HG03108 (cell line): Measurements from ENCODE around the gene SOAT2.
A peak's percentile ranks its signal among the peaks of the same experiment; 100 is the strongest.
"Not testable (repeated sequence)": the region's sequence is repeated elsewhere in the genome, so short reads cannot be mapped to it uniquely, and the experiment has no call there.

Experiments used
- ATAC-seq: cut with Tn5 transposase; IDR thresholded peaks from one replicate; pipeline ENCODE4 v1.9.1; 2021; ENCODE audit warnings: moderate library complexity; ENCODE audit not compliant: unreplicated experiment

Gene SOAT2

DNA sequence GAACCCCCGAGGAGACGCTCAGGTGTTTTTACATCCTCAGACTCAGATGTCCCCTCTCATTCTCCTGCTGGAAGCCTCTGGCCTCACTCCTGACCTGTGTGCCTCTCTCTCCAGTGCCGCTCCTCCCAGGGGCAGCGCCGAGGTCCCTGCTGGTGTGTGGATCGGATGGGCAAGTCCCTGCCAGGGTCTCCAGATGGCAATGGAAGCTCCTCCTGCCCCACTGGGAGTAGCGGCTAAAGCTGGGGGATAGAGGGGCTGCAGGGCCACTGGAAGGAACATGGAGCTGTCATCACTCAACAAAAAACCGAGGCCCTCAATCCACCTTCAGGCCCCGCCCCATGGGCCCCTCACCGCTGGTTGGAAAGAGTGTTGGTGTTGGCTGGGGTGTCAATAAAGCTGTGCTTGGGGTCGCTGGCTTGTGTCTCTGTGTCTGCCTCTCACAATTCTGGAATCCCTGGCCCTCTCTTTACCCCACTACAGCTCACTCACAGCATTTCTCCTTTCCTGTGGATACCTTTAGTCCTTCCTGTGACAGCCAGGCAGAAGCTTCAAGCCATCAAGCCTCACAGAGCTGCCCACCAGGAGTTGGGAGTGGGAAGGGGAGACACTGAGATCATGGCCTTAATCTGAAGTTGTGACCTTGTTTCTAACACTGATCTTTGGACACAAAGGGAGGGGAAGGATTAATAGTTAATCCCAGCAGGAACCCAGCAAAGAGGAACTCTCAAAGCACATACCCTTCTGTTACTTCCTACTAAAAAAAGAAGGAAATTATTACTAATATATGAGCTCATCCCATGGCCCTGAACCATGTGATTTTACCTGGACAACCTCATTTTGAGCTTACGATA lies 1.1 kb upstream of the SOAT2 start:
- ATAC-seq, result no peak

DNA sequence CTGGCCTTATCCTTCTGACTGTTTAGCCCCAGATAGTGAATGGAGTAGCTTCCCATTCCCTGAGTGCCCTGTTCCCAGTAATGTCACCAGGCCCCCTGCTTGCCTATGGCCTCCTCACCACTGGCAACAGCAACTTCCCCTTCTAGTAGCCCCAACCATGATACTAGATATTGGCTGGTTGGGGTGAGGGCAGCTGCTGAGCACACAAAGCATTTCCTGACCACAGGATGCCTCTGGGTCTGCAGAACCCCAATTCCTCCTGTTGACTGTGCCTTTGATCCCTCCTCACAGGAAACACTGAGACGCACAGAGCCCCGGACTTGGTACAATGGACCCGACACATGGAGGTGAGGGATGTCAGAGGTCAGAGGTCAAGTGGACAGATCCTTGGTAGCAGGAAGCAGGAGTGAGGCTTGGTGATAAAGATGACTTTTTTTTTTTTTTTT lies 597 bp downstream of the SOAT2 start:
- peak; percentile 39 for ATAC-seq

DNA sequence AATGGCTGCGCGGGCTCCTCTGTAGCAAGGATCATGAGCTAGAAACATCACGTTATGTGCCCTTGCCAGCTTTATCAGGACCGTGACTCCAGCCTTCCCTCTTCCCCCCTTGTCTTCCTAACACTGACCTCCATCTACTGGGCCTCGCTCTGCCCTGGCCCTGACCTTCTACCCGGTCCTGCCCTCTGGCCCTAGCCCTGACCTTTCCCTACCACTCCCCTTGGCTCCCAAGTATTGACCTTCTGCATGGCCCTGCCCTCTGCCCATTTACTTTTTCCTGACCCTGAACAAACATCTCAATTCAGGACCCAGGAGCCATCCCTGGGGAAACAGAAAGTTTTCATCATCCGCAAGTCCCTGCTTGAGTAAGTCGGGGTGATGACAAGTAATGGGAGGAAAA lies 2.0 kb downstream of the SOAT2 start:
- ATAC-seq, result no peak

DNA sequence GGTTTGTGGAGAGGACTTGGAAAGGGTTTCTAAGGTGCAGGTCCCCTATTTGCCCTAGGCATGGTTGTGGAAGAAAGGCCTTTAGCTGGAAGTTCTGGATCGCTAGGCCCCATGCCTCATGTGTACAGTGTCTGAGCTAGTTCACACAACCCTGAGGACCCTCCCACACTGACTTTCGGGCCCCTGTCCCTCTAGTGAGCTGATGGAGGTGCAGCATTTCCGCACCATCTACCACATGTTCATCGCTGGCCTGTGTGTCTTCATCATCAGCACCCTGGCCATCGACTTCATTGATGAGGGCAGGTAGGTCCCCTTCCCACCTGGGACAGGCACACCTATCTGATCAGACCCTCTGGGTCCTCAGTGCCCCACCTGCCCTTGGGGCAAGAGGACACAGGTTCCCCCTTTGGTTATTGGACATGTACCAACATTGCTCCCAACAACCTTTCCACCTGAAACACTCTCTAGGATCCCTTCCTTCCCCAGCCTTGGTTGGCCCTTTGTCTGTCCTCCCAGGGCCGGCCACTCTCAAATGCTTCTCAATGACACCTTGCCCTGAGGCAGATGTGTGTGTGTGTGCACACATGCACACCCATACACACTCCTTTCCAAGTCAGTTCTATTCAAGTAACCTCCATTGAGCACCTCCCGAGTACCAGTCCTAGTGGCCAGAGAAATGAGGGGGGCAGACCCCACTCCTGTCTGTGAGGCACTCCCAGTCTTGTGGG lies 2.6 kb downstream of the SOAT2 start:
- ATAC-seq, result no peak

DNA sequence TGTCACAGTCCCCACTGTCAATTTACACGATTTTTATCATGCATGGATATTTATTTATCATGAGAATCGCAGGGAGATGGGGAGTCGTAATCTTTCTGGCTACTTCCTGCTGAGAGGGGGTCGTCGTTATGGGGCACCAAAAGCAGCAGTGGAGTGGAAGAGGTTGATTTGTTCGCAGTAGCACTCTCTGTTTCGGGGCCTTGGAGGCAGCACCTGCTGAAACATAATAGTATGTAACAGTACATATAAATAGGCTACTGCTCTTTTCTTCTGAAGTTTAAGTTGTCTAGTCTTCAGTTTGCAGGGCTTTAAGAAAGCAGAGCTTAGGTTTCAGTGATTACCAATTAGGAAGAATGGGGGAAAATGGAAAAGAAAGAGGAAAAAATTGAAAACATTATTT lies 3.8 kb downstream of the SOAT2 start:
- no peak for ATAC-seq

DNA sequence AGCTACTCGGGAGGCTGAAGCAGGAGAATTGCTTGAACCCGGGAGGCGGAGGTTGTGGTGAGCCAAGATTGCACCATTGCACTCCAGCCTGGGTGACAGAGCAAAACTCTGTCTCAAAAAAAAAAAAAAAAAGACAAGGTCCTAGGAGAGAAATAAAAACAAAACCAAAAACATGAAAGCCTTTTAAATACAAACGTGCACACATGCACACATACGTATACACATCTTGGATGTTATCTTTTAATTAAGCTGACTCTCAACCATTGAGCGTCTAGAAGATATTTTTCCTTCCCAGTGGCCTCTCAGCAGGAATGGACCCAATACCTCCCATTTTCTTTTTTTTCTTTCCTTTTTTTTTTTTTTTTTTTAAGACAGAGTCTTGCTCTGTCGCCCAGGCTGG lies 9.1 kb downstream of the SOAT2 start:
- ATAC-seq, result not testable (repeated sequence)

DNA sequence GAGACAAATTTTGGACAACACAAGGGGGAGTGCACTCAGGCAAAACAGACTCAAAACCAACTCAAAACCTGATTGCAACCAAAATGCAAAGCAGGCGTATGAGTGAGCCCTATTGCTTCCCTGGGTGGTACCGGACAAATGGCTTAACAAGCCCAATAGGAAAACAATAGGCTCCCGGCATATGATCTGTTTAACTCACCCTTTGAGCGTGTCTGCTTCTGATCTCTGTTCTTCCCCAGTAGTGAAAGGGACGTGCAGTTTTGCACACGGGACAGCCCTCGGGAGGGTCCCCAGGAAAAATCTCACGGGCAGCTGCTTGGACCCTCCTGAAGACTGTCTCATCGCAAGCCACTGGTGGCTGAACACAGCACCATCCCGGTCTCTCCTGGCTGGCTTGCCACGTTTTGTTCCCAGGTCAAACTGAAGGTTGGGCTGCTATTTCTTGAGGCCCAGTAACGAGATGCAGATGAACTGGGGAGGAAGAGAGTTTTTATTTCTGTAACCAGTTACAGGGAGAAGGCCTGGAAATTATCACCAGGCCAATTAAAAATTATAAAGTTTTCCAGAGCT lies 9.9 kb downstream of the SOAT2 start:
- ATAC-seq, result no peak

DNA sequence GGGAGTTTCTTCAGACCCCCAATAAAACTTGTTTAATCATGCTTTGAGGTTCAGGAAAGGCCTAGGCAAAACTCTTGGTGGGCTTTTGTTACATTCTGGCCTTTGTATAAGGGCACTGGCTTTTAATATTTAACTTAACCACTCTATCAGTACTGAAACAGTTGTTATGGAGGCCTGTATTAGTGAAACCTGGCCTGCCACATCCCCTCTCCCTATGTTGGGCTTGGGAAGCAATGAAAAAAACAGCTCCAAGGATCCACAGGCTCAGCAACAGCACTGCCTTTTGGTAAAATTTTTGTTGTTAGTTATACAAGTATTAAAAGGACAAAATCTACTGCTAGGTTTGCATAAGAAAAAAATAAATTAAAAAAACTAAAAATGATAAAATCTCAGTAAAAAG lies 10.7 kb downstream of the SOAT2 start:
- ATAC-seq, result no peak

DNA sequence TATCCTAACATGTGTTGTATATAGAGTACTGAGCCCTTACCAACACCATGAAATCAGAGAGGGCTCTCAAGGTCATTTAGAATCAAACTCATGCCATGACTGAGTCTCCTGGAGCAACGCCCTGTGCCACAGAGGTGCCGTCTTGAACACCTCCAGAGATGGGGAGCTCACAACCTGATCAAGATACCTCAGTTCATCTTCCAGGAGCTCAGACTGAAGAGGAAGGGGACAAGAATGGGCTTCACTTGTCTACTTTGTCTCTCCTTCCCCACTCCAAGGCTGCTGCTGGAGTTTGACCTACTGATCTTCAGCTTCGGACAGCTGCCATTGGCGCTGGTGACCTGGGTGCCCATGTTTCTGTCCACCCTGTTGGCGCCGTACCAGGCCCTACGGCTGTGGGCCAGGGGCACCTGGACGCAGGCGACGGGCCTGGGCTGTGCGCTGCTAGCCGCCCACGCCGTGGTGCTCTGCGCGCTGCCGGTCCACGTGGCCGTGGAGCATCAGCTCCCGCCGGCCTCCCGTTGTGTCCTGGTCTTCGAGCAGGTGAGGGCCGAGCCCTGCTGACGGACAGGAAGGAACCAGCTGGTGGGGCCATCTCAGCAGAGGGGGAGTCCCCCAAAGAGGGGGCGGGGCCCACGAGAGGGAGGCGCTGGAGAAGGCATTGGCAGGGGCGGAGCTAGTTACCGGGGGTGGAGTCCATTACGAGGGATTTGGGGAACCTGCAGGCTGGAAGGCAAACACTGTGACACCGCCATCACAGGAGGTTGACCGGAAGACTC lies 12.0 kb downstream of the SOAT2 start:
- no peak for ATAC-seq

DNA sequence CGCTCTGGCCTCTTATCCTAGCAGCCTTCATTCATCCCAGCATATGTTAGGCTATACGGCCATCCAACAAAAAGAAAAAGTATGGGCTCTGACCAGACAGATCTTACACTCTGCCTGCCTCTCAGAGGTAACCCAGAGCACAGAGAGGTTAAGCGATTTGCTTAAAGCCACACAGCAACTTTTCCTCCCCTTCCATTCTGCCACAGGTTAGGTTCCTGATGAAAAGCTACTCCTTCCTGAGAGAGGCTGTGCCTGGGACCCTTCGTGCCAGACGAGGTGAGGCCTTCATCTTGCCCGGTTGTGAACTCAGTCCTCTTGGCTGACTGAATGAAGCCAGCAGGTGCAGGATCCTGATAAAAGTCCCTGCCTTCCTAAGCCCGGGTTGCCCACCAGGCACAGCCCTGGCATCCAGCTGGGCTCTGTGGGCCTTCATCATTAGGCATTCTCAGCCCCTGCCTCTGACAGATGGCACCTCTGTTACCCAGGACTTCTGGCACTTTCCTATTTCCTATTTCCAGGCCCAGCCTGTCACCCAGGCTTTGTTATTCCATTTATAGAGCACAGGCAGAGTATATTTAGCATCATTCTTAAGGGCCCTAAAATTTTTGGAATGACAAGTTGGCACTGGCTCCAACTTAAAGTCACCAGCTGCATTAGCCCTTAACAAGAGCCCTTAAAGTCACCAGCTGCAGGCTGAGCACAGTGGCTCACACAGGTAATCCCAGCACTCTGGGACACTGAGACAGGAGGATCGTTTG lies 12.8 kb downstream of the SOAT2 start:
- ATAC-seq, result no peak

DNA sequence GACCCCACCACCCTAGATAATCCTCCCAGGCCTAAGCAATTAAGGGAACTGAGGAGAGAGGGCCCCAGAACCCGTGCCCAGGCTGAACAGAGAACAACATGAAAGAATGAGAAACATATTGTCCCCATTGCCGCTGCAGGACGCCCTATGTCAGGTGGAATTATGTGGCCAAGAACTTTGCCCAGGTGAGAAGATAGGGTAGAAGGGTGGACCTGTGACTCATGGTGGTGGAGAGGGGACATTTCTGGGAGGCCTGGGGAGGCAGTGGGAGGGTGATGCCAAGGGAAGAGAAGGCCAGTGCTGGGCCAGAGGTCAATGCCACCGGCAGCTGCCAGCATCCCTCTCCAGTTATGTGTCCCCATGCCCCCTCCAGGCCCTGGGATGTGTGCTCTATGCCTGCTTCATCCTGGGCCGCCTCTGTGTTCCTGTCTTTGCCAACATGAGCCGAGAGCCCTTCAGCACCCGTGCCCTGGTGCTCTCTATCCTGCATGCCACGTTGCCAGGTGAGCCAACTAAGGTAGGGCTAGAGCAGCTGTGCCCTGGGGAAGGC lies 15.5 kb downstream of the SOAT2 start:
- ATAC-seq, result no peak

DNA sequence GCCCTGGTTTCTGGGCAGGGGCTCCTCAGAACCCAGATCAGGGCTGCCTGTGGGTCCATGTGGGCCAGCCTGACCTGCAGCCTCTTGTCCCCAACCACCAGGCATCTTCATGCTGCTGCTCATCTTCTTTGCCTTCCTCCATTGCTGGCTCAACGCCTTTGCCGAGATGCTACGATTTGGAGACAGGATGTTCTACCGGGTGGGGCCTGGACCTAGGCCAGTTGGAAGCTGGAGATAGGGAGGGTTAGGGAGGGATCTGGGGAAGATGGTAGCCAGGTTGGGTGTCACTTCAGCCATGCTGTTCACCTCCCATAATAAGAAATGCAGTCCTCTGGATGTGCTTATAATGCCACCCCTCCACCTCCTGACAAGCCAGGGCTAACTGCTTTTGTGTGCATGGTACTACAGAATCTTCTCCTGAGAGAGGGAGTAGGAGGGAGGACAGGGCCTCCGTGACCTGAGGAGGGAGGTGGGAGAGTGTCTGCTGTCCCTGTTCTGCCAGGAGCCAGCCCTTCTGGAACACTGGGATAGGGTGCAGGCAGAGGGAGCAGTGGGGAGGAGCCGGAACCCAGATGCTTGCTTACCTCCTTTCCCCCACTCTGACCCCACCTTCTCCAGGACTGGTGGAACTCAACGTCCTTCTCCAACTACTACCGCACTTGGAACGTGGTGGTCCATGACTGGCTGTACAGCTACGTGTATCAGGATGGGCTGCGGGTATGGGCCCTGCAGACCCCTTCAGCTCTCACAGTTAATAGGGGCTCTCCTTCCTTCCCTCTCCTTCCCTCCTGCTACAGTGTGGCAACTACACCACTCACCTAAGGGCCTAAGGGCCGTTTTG lies 17.6 kb downstream of the SOAT2 start:
- ATAC-seq, result no peak

DNA sequence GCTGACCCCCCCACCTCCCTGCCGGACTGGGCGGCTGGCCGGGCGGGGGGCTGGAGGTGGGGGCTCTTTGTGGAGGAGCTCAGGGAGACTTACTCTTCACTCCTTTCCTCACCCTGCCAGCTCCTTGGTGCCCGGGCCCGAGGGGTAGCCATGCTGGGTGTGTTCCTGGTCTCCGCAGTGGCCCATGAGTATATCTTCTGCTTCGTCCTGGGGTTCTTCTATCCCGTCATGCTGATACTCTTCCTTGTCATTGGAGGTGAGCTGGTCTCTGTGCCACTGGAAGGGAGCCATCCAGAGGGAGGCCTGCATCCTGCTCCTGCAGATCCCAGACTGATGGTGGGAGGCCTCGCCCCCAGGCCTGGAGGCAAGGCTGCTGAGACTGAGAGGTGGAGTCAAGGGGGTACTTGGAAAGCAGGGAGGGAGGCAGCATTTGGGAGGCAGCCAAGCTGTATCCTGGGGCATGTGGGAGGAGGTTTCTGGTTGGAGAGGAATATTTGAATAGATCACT lies 19.7 kb downstream of the SOAT2 start:
- ATAC-seq, result no peak

DNA sequence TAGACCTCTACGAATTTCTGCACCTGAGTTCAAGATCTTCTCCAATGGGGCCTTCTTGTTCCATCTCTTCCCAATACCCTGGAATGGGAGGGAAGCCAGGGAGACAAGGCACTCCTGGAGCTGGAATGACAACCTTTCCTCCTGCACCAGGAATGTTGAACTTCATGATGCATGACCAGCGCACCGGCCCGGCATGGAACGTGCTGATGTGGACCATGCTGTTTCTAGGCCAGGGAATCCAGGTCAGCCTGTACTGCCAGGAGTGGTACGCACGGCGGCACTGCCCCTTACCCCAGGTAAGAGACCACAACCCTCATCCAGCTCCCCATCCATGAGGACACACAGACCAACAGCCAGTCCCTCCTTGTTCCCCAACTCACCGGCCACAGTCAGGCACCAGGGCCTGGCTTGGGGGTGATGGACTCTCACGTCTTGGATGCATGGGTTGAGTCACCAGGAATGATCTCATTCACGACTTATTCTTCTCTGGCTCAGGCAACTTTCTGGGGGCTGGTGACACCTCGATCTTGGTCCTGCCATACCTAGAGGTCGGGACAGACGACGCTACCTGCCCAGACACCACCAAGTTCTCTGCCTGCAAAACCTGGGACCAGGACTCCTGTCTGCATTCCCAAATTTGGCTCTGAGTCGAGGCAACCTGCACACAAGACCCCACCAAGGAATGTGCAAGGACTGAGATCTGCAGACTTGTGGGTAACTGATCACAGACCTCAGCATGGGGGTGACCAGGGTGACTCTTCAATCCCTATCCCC lies 20.5 kb downstream of the SOAT2 start:
- ATAC-seq, result no peak

DNA sequence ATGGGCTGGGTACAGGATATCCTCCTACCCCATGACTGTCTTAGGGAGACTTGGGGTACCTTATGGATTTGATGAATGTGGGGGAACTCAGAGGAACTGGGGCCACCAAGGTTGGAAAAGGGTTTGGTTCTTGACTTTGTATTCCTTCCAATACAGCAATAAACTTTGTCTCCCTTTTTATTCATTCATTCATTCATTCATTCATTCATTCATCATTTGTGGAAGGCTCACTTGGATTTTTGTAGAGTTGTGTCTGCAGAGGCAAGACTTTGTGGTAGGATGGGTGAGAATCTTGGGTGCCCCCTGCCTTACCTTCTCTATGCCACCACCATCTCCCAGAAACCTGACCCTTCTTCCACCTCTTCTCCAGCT lies 21.1 kb downstream of the SOAT2 start:
- no peak for ATAC-seq

DNA sequence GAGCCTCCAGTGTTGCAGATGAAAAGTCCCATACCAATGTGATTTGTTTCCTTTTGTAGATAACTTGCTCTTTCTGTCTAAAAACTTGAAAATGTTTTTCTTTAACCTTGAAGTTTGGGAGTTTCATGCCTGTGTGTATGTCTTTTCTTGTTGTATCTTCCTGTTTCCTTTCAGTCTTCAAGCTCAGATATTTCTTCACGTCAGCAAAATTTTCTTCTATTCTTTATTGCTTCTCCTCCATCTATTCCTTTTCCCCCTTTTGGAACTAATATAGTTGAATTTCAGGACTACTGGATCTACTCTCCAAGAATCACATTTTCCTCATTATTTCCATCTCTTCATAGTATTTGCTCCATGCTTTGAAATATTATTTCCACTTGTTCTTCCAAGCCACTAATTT lies 23.9 kb downstream of the SOAT2 start:
- no peak for ATAC-seq

DNA sequence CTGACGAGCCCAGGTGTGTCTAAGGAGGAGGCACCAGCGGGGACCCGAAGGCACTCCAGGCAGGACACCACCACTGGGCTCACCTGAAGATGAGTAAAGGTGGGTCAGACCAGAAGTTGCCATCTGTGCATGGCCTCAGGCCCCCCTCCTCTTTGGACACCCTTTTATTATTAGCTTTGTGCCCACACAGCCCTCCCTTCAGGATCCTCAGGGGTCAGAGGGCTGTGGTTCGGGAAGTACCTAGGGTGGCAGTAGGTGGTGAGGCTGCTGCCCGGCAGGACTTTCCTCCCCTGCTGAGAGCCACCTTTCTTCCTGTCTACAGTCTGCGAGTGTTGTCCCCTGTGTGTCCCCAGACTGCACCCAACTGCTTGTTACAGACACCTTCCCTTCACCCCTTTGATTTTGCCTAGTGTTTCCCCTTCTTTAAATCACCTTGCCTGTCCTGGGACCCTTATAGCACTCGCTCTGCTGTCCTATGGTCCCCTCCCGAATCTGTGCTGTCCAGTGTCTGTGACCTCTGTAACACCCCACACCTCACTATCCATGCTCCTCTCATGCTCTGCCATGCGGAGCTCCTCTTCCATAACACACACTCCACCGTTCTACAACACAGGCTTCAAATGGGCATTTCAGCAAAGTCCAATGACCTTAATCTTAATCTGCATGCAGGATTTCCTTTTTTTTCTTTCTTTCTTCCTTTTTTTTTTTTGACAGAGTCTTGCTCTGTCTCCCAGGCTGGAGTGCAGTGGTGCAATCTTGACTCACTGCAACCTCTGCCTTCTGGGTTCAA lies 25.7 kb downstream of the SOAT2 start:
- no peak for ATAC-seq

DNA sequence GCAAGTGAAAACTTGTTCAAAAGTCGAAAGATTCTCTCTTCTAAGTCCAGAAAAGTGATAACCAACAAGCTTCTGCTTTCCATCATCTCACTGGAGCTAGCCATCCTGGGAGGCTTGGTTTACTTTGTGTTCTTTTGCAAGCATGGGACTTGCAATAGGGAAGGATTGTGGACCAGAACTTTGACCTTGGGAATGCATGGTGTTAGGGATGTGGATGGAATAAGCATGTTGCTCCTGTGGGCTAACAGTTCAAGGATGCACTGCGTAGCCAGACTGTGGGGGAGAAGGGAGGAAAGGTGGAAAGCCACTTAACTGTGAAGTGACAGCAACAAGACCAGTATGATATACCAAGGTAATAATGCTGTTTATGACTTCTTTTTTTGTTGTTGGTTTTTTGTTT lies 28.6 kb downstream of the SOAT2 start:
- no peak for ATAC-seq
